Heart left ventricle (tissue), 13 donors: ENCODE results near the gene BLOC1S6.

Experiments used
- POLR2A ChIP-seq, 2 donors: fragments of 450-650 bp; IDR thresholded peaks; one replicate each; pipeline ENCODE4 v1.6.1; 2017; ENCODE audit warnings: antibody characterized with exemption in 2 of 2, mild to moderate bottlenecking in 2 of 2, moderate library complexity in 2 of 2
- TF ChIP-seq, protein P1 (sequence below), 12 donors: fragments of 200-600 bp; sonication (generic) in 4 of 12; IDR thresholded peaks; one replicate each; pipeline versions ENCODE4 v1.5.0 to v1.8.0; 2018 to 2022; ENCODE audit warnings: antibody characterized with exemption in 12 of 12, mild to moderate bottlenecking in 5 of 12
- donor health status: ischemic (EF 13 %, LVEDD 7.1; RV severe dilation, severe dysfunction).
- donor health status: DM: no; HTN: yes; CAD: no.
- donor health status: DM: no; HTN: no; CAD: no.
- donor health status: ischemic (EF 25% LVEDD 6.9; RV normal size, moderate dysfunction).
- donor health status: ischemic (EF 25% LVEDD 5.7; RV mildly dilated, moderate dysfunction).
- donor health status: ischemic (EF 35%, LVEDD 5.7; RV mildly dilated, moderate dysfunction).
- donor health status: nonischemic (EF 11% LVEDD 7.7; RV severe dilation, severe dysfunction).
- donor health status: DM: yes; HTN: yes; CAD: no.
- donor health status: PGD.
- donor health status: ischemic (EF 29% LVEDD 5.4; RV normal size, mild dysfunction).
- donor health status: nonischemic (EF 23%, LVEDD 6.1; RV moderate dilation, normal function).

DNA sequence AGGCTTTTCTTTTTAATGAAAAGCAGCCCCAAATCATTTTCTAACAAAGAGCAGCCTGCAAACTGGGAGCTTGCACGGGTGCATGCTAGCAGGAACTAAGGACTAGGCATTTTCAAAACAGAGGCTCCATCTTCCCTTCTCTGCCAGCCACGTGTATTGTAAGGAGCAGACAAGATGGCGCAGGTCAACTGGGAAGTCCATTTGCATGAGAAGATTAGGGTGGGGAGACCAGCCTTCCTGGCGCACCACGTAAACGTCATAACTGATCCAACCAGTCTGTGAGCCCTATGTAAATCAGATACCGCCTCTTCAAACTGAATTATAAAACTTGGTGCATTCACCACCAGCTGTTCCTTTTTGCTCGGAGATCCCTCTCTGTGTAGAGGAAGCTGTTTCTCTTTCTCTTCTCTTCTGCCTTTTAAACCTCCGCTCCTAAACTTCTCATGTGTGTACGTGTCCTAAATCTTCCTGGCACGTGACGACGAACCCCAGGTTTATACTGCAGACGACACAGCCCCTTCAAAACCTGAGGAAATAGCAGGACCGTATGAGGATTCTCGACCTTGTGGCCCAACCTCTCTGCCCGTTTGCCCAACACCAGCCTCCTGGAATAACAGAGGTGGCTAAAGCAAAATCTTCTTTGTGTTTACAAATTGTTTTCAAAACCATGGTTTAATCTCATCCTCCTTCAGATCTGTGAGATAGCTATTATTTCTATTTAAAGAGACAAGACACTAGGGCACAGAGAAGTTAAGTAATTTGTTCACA is 38.2 kb upstream of the BLOC1S6 start:
- TF ChIP-seq POLR2A (IDR thresholded peaks at IDR 0.05), result no peak
- TF ChIP-seq, protein P1, sequence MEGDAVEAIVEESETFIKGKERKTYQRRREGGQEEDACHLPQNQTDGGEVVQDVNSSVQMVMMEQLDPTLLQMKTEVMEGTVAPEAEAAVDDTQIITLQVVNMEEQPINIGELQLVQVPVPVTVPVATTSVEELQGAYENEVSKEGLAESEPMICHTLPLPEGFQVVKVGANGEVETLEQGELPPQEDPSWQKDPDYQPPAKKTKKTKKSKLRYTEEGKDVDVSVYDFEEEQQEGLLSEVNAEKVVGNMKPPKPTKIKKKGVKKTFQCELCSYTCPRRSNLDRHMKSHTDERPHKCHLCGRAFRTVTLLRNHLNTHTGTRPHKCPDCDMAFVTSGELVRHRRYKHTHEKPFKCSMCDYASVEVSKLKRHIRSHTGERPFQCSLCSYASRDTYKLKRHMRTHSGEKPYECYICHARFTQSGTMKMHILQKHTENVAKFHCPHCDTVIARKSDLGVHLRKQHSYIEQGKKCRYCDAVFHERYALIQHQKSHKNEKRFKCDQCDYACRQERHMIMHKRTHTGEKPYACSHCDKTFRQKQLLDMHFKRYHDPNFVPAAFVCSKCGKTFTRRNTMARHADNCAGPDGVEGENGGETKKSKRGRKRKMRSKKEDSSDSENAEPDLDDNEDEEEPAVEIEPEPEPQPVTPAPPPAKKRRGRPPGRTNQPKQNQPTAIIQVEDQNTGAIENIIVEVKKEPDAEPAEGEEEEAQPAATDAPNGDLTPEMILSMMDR (IDR thresholded peaks at IDR 0.05), result no peak
